CD14-positive monocyte (primary cell): ENCODE results near the gene CACNA1B. TPM values are rescaled to one million over a fixed set of nuclear protein-coding genes. Genes with fewer than 3 reads are reported as not detected.

Source experiments
- DNase-seq, 3 donors: peaks; one replicate each; pipeline ENCODE4 v3.0.0-alpha.2; 2011 to 2022
- H2AFZ ChIP-seq: 2 replicates; pipeline ENCODE4 v1.6.0; 2012; ENCODE audit warnings: mild to moderate bottlenecking, low read depth, low read length, inconsistent platforms; ENCODE audit not compliant: insufficient read depth, poor library complexity, severe bottlenecking
- H3K27ac ChIP-seq, 2 donors: 1 replicate in 1 of 2; 2 replicates in 1 of 2; pipeline ENCODE4 v1.5.1; 2012 to 2013; ENCODE audit warnings: low read length in 2 of 2, control low read depth in 1 of 2, inconsistent platforms in 1 of 2, low read depth in 1 of 2, mild to moderate bottlenecking in 1 of 2
- H3K27me3 ChIP-seq, 2 donors: one replicate each; pipeline versions ENCODE4 v1.6.0 to v1.6.1; 2011 to 2013; ENCODE audit warnings: low read length in 2 of 2; ENCODE audit not compliant: control insufficient read depth in 2 of 2, insufficient read depth in 2 of 2
- H3K36me3 ChIP-seq, 2 donors: replicated peaks in 1 of 2; 1 replicate in 1 of 2; 2 replicates in 1 of 2; pipeline versions ENCODE4 v1.5.1 to v1.6.1; 2012 to 2013; ENCODE audit warnings: low read length in 2 of 2, control low read depth in 1 of 2, inconsistent platforms in 1 of 2, mild to moderate bottlenecking in 1 of 2; ENCODE audit not compliant: insufficient read depth in 2 of 2, control insufficient read depth in 1 of 2
- H3K4me1 ChIP-seq, 2 donors: 1 replicate in 1 of 2; 2 replicates in 1 of 2; pipeline versions ENCODE4 v1.5.1 to v1.6.1; 2012 to 2013; ENCODE audit warnings: low read length in 2 of 2, control low read depth in 1 of 2, inconsistent platforms in 1 of 2, mild to moderate bottlenecking in 1 of 2, moderate library complexity in 1 of 2; ENCODE audit not compliant: insufficient read depth in 2 of 2, control insufficient read depth in 1 of 2
- H3K4me2 ChIP-seq: replicated peaks from 2 replicates; pipeline ENCODE3; 2012; ENCODE audit warnings: low read length, moderate library complexity, mild to moderate bottlenecking; ENCODE audit not compliant: poor library complexity, severe bottlenecking; ENCODE audit errors: extremely low read depth
- H3K4me3 ChIP-seq, 3 experiments: fragments of 200-600 bp in 1 of 3; sonication (generic) in 1 of 3; replicated peaks in 1 of 3; 1 replicate in 2 of 3; 2 replicates in 1 of 3; pipeline ENCODE4 v1.5.1; 2011 to 2013; ENCODE audit warnings: low read length in 3 of 3, mild to moderate bottlenecking in 3 of 3, control low read depth in 2 of 3, low read depth in 2 of 3, inconsistent platforms in 1 of 3, moderate library complexity in 1 of 3
- H3K79me2 ChIP-seq: 2 replicates; pipeline ENCODE4 v1.6.0; 2012; ENCODE audit warnings: mild to moderate bottlenecking, control low read depth, inconsistent platforms, low read length, moderate library complexity; ENCODE audit not compliant: insufficient read depth
- H3K9ac ChIP-seq: 2 replicates; pipeline ENCODE4 v1.6.0; 2017; ENCODE audit warnings: low read length, mild to moderate bottlenecking; ENCODE audit not compliant: insufficient read depth, poor library complexity, severe bottlenecking
- H3K9me3 ChIP-seq, 2 donors: replicated peaks in 1 of 2; 1 replicate in 1 of 2; 2 replicates in 1 of 2; pipeline versions ENCODE4 v1.5.1 to v1.6.1; 2012 to 2013; ENCODE audit warnings: low read length in 2 of 2, control low read depth in 1 of 2; ENCODE audit not compliant: control insufficient read depth in 1 of 2, insufficient read depth in 1 of 2
- H4K20me1 ChIP-seq: 2 replicates; pipeline ENCODE4 v1.6.0; 2012; ENCODE audit warnings: mild to moderate bottlenecking, low read length, control low read depth, moderate library complexity; ENCODE audit not compliant: insufficient read depth
- H3K27ac Mint-ChIP-seq, 7 donors: one replicate each; pipeline ENCODE4 v1.8.0; 2020; ENCODE audit warnings: mild to moderate bottlenecking in 7 of 7, mixed read lengths in 7 of 7, moderate library complexity in 6 of 7, inconsistent platforms in 2 of 7
- H3K27me3 Mint-ChIP-seq, 3 donors: one replicate each; pipeline ENCODE4 v1.8.0; 2021 to 2022; ENCODE audit warnings: low read depth in 3 of 3, mild to moderate bottlenecking in 3 of 3, mixed read lengths in 3 of 3, moderate library complexity in 3 of 3, inconsistent platforms in 1 of 3
- H3K36me3 Mint-ChIP-seq, 2 donors: one replicate each; pipeline ENCODE4 v1.8.0; 2020; ENCODE audit warnings: mixed read lengths in 2 of 2, inconsistent platforms in 1 of 2, mild to moderate bottlenecking in 1 of 2
- H3K4me1 Mint-ChIP-seq: one replicate; pipeline ENCODE4 v1.8.0; 2020; ENCODE audit warnings: mild to moderate bottlenecking, mixed read lengths
- H3K4me3 Mint-ChIP-seq, 2 donors: one replicate each; pipeline ENCODE4 v1.8.0; 2020; ENCODE audit warnings: mild to moderate bottlenecking in 2 of 2, mixed read lengths in 2 of 2, moderate library complexity in 1 of 2
- H3K9me3 Mint-ChIP-seq, 7 donors: one replicate each; pipeline ENCODE4 v1.8.0; 2020 to 2022; ENCODE audit warnings: mixed read lengths in 7 of 7, mild to moderate bottlenecking in 6 of 7, moderate library complexity in 6 of 7, inconsistent platforms in 2 of 7
- CTCF ChIP-seq: fragments of 200-600 bp; IDR thresholded peaks from one replicate; pipeline ENCODE4 v1.8.0; 2022; ENCODE audit warnings: antibody characterized with exemption, mild to moderate bottlenecking
- WGBS: methylation state at CpG from one replicate; pipeline ENCODE4 v1.1.5; 2013; ENCODE audit warnings: missing lambda C conversion rate; ENCODE audit not compliant: insufficient coverage; 5-methylcytosine and 5-hydroxymethylcytosine counted together
- intact Hi-C, 2 donors: fragments of 100-400 bp; cut with micrococcal nuclease; formaldehyde crosslinking; loops; one replicate each; pipeline versions ENCODE4 v1.15.0 to v1.15.1; 2023
- polyA plus RNA-seq, 3 donors: library from polyadenylated mRNA; depleted of rRNA in 1 of 3; unstranded in 2 of 3; stranded (reverse) in 1 of 3; fragments of 300-500 nt in 2 of 3; fragments of >200 nt in 1 of 3; fragmentation: Illumina TruSeq in 2 of 3; gene quantifications; 1 replicate in 2 of 3; 2 replicates in 1 of 3; pipeline ENCODE4 v1.2.3, GENCODE V29; 2012 to 2021

Gene CACNA1B
- polyA plus RNA-seq, 3 donors: not detected

- no peaks in the 10 kb centered on the region for H3K4me1 ChIP-seq
- intact Hi-C loops: no loop called here
- H3K36me3 Mint-ChIP-seq: no peaks in the 10 kb centered on the region
- no peak overlapping the region for H3K27ac Mint-ChIP-seq
- no peak overlapping the region for H3K4me3 ChIP-seq
- no peak for TF ChIP-seq CTCF
- no peaks in the 10 kb centered on the region for H3K36me3 ChIP-seq
- peaks cover 0 to 4% of the 10 kb centered on the region in 2 donors for H3K27me3 ChIP-seq
- H4K20me1 ChIP-seq: no peaks in the 10 kb centered on the region
- no peaks in the 10 kb centered on the region for H3K79me2 ChIP-seq
- WGBS: 92% methylated on average over 5 of the region's 9 CpGs
- no peak for DNase-seq
- H2AFZ ChIP-seq: no peak overlapping the region
- H3K4me1 Mint-ChIP-seq: no peaks in the 10 kb centered on the region
- no peak overlapping the region for H3K4me2 ChIP-seq
- no peaks in the 10 kb centered on the region for H3K9me3 ChIP-seq
- no peak overlapping the region for H3K9ac ChIP-seq
- H3K9me3 Mint-ChIP-seq: peaks cover 0 to 2% (median 0%) of the 10 kb centered on the region in 7 donors
- no peak overlapping the region for H3K4me3 Mint-ChIP-seq
- no peak overlapping the region for H3K27ac ChIP-seq
- H3K27me3 Mint-ChIP-seq: peaks cover 5 to 10% (median 8%) of the 10 kb centered on the region in 3 donors
Measured at GRCh38 chr9:138111607-138112006, 234.0 kb downstream of the CACNA1B start.

- Mint-ChIP-seq H3K4me1 (no peaks in the 10 kb centered on the region), H3K9me3 (peaks cover 0 to 2% (median 0%) of the 10 kb centered on the region in 7 donors), H3K36me3 (no peaks in the 10 kb centered on the region), H3K4me3 (no peak overlapping the region), H3K27me3 (peaks cover 5 to 10% (median 8%) of the 10 kb centered on the region in 3 donors), H3K27ac (no peak overlapping the region)
- Histone ChIP-seq H2AFZ (no peak overlapping the region), H3K4me3 (no peak overlapping the region), H3K79me2 (no peaks in the 10 kb centered on the region), H3K9me3 (no peaks in the 10 kb centered on the region), H3K4me2 (no peak overlapping the region), H4K20me1 (no peaks in the 10 kb centered on the region), H3K27me3 (peaks cover 0 to 4% of the 10 kb centered on the region in 2 donors), H3K36me3 (no peaks in the 10 kb centered on the region), H3K27ac (no peak overlapping the region), H3K4me1 (no peaks in the 10 kb centered on the region), H3K9ac (no peak overlapping the region)
- WGBS: 97% methylated on average over 11 of the region's 16 CpGs
- TF ChIP-seq CTCF: no peak
- intact Hi-C loops: no loop called here
- DNase-seq: peak in 1 of 3 donors; percentile 1
Measured at GRCh38 chr9:138112090-138112748, 234.6 kb downstream of the CACNA1B start.
